ENCODE measurements around the gene RGS7.

GRCh38 chr1:240739754-240740153 lies 617.3 kb downstream of the RGS7 start:
- TF ChIP-seq CTCF (conservative IDR thresholded peaks at IDR 0.05; ENCODE audit: low read length) = no peak
- no peak for TF ChIP-seq EZH2phosphoT487 (IDR thresholded peaks at IDR 0.05; ENCODE audit: borderline replicate concordance, low read depth, low read length)
